ENCODE data around the gene PIGS.

Gene PIGS

DNA sequence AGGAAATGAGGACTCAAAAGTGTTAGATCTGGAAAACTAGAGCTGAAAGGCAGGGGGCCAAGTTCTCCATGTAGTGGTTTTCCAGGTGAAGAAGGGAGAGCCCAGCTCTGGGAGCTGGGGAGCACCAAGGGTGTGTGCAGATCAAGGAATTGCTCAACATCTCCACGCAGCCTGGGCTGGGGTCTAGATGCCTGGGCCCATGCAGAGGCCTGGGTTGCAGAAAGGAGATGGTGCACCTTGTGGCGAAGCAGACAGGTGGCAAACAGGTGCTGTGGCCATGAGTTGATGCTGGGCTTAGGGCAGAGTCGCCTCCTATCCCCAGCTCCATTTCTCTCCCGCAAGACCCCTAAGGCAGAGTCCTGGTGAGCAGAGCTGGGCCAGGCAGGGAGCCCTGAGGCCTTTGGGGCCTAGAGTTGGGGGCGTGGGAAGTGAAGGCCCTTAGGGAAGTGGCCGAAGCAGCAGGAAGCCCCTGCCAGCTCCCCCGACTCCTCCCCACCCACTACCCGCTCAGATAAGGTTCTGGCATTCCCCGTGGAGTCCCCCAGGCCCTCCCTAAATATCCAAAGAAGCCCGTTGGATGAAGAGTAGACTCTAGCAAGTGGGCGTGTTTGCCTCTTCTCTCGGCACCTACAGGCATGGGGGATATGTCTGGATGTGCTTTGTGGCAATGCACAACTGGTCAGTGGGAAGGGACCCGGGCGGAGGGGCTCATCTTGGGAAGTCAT, 64.4 kb downstream of the PIGS start:
- no peak for DNase-seq (ENCODE audit: low spot score)

DNA sequence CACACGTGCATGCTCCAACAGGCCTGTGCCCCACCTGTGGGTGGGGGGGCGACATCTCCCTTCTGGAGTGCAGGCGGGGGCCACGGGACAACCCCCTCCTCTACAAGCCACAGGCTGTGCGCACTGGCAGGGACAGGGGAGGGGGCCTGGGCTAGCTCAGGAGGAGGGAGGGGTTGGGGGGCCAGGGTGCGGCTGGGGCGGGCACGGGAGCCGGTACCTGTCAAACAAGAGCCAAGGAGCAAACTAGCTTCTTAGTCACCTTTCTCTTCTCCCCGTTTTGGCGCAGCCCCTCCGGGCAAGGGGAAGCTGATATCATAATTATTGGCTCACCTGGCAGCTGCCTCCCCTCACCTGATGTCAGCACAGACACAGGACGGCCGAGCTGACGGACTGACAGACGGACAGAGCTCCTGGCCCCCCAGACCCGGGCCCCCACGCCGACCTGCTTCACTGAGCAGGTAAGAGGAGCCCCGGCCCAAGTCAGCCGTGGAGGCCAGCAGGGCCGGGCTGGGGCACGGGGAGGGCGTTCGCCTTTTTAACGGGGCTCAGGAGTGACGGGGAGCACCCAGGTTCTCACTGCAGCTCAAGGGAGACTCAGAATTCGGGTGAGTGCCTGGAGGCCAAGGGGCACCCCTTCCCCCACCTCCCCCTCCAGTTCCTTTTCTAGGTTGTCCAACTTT, 65.2 kb downstream of the PIGS start, which contains the start of gene FOXN1:
Gene FOXN1, plus strand, starts transcription at position 363 of the 680 bp plus-strand sequence. CDS start 17,622 bp downstream, outside the sequence.
- DNase-seq (ENCODE audit: low spot score): no peak

DNA sequence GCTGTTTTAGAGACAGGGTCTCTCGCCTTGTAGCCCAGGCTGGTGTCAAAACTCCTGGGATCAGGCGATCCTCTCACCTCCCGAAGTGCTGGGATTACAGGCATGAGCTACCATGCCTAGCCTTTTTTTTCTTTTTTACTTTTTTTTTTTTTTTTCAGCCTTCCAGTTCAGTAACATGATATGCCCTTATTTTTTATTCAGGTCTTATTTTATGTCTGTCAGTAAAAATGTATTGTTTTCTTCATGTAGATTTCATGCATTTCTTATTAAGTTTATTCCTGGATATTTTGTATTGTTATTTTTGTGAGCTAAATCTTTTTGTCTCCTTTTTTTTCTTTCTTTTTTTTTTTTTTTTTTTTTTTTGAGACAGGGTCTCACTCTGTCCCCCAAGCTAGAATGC, 67.9 kb downstream of the PIGS start:
- no peak for DNase-seq (ENCODE audit: low spot score)

Measured in Ammon's horn (tissue), 1 donor.